GM12878 (cell line): ENCODE measurements around the gene UVRAG. TPM values are rescaled to one million over a fixed set of nuclear protein-coding genes. Genes with fewer than 3 reads are reported as not detected.

Source experiments
- ATAC-seq: fragments of 200-7000 bp; cut with Tn5 transposase; 3 replicates; pipeline ENCODE4 v1.9.1; 2020; ENCODE audit warnings: mild to moderate bottlenecking, moderate library complexity
- BruUV-seq: library from RNA; stranded (reverse); fragments of 400-500 nt; replicated peaks from 2 replicates; lab custom pipeline; 2021; lab: Mats Ljungman, UMichigan
- CTCF ChIA-PET: fragments of 300-600 bp; sonication (Branson Sonifier 250); formaldehyde crosslinking; extraction: SDS; loops from one replicate; lab custom pipeline; 2021; ENCODE audit warnings: inconsistent platforms; lab: Yijun Ruan, JAX
- POLR2A ChIA-PET: fragments of 350-600 bp; formaldehyde crosslinking; extraction: SDS; loops from one replicate; lab custom pipeline; 2021; ENCODE audit warnings: inconsistent platforms; lab: Charles Lee
- RAD21 ChIA-PET: fragments of 300-600 bp; sonication (Branson Sonifier 250); formaldehyde crosslinking; loops from one replicate; lab custom pipeline; 2023; ENCODE audit warnings: antibody characterized with exemption; ENCODE audit not compliant: unreplicated experiment; lab: Charles Lee
- SMC1A ChIA-PET: fragments of 300-600 bp; sonication (Branson Sonifier 250); formaldehyde crosslinking; loops from one replicate; lab custom pipeline; 2023; ENCODE audit not compliant: unreplicated experiment, uncharacterized antibody; lab: Charles Lee
- DNase-seq: peaks from one replicate; pipeline ENCODE4 v3.0.0-alpha.2; 2011; ENCODE audit warnings: low read depth, low spot score
- FAIRE-seq: peaks from 3 replicates; lab custom pipeline; 2011; peaks lifted over from hg19 to GRCh38; lab: Jason Lieb, UNC
- H2AFZ ChIP-seq: 2 replicates; pipeline ENCODE4 v1.6.0; 2011; ENCODE audit warnings: low read depth, low read length, control low read depth; ENCODE audit not compliant: control insufficient read depth
- H3K27ac ChIP-seq: 2 replicates; pipeline ENCODE4 v1.5.1; 2011; ENCODE audit warnings: control low read depth; ENCODE audit not compliant: control insufficient read depth, insufficient read depth
- H3K27me3 ChIP-seq, 2 experiments: replicated peaks in 1 of 2; 2 replicates each; pipeline versions ENCODE4 v1.6.0 to v1.6.1; 2011; ENCODE audit warnings: low read length in 1 of 2; ENCODE audit not compliant: control insufficient read depth in 2 of 2, insufficient read depth in 2 of 2
- H3K36me3 ChIP-seq, 2 experiments: 2 replicates each; pipeline ENCODE4 v1.5.1; 2011; ENCODE audit warnings: low read length in 1 of 2; ENCODE audit not compliant: control insufficient read depth in 2 of 2, insufficient read depth in 2 of 2
- H3K4me1 ChIP-seq: 2 replicates; pipeline ENCODE4 v1.6.1; 2011; ENCODE audit warnings: mild to moderate bottlenecking, low read length, moderate library complexity, mixed read lengths; ENCODE audit not compliant: control insufficient read depth, insufficient read depth
- H3K4me2 ChIP-seq: 2 replicates; pipeline ENCODE4 v1.6.0; 2011; ENCODE audit warnings: control low read depth; ENCODE audit not compliant: control insufficient read depth, insufficient read depth
- H3K4me3 ChIP-seq: fragments of 200-600 bp; sonication (generic); 2 replicates; pipeline ENCODE4 v1.5.1; 2016
- H3K79me2 ChIP-seq: 2 replicates; pipeline ENCODE4 v1.6.0; 2011; ENCODE audit warnings: low read length; ENCODE audit not compliant: control insufficient read depth, insufficient read depth
- H3K9ac ChIP-seq: 2 replicates; pipeline ENCODE4 v1.8.0; 2011; ENCODE audit warnings: low read length, control low read depth, mixed read lengths; ENCODE audit not compliant: control insufficient read depth, insufficient read depth
- H3K9me3 ChIP-seq: replicated peaks from 3 replicates; pipeline ENCODE4 v1.5.1; 2011; ENCODE audit warnings: mild to moderate bottlenecking, low read length; ENCODE audit not compliant: control insufficient read depth, insufficient read depth
- H4K20me1 ChIP-seq: 2 replicates; pipeline ENCODE4 v1.6.0; 2011; ENCODE audit not compliant: control insufficient read depth, insufficient read depth
- BRCA1 ChIP-seq: IDR thresholded peaks from 2 replicates; pipeline ENCODE4 v1.6.1; 2011; ENCODE audit warnings: low read depth, low read length, improper control_type of control experiment
- MAX ChIP-seq: IDR thresholded peaks from 2 replicates; pipeline ENCODE4 v1.6.1; 2012; ENCODE audit warnings: low read depth, low read length, improper control_type of control experiment
- PAX8 ChIP-seq: fragments of 450-650 bp; IDR thresholded peaks from 2 replicates; pipeline ENCODE4 v1.6.1; 2017; ENCODE audit warnings: mild to moderate bottlenecking, moderate library complexity
- PML ChIP-seq: IDR thresholded peaks from 2 replicates; pipeline ENCODE4 v1.6.1; 2012; ENCODE audit warnings: low read length, inconsistent platforms
- POLR2AphosphoS5 ChIP-seq: IDR thresholded peaks from 2 replicates; pipeline ENCODE4 v1.6.1; 2011; ENCODE audit warnings: mild to moderate bottlenecking, low read length, inconsistent platforms
- TARDBP ChIP-seq: IDR thresholded peaks from 2 replicates; pipeline ENCODE4 v1.6.1; 2016; ENCODE audit warnings: borderline replicate concordance
- USF2 ChIP-seq: IDR thresholded peaks from 2 replicates; pipeline ENCODE4 v1.6.1; 2011; ENCODE audit warnings: low read depth, low read length, improper control_type of control experiment, borderline replicate concordance
- WGBS: methylation state at CpG from one replicate; pipeline ENCODE4 v1.1.6; 2016; ENCODE audit warnings: low lambda C conversion rate; ENCODE audit not compliant: insufficient replicate concordance, insufficient coverage; ENCODE audit errors: missing lambda C conversion rate; 5-methylcytosine and 5-hydroxymethylcytosine counted together
- in situ Hi-C: fragments of 300-500 bp; cut with MboI; formaldehyde crosslinking; loops from 9 replicates; pipeline ENCODE4 v1.14.3; 2018; ENCODE audit warnings: mixed read lengths
- intact Hi-C: fragments of 100-400 bp; cut with micrococcal nuclease; formaldehyde crosslinking; loops from one replicate; pipeline ENCODE4 v1.14.2; 2022; ENCODE audit not compliant: unreplicated experiment
- polyA plus RNA-seq, 11 experiments: library from polyadenylated mRNA; depleted of rRNA in 4 of 11; unstranded in 6 of 11; stranded (reverse) in 5 of 11; fragments of >200 nt; fragmentation: Nextera tagmentation in 4 of 11; fragmentation: Illumina TruSeq in 1 of 11; extraction: Ambion mirVana in 4 of 11; extraction: Trizol in 1 of 11; gene quantifications; 1 replicate in 1 of 11; 2 replicates in 10 of 11; pipeline versions ENCODE4 v1.2.1 to v1.2.3, GENCODE V29; 2011 to 2016; ENCODE audit warnings: inconsistent platforms in 2 of 11, missing spikeins in 2 of 11, low read depth in 1 of 11
- total RNA-seq, 4 experiments: library from RNA; depleted of rRNA in 3 of 4; stranded (reverse); fragments of >200 nt in 3 of 4; fragmentation: Illumina TruSeq in 1 of 4; extraction: Trizol in 1 of 4; gene quantifications; 2 replicates each; pipeline versions ENCODE4 v1.2.1 to v1.2.3, GENCODE V29; 2013 to 2021
- TF ChIP-seq, protein P1 (sequence below): fragments of 450-650 bp; conservative IDR thresholded peaks from 2 replicates; pipeline ENCODE4 v1.6.1; 2017; ENCODE audit warnings: mild to moderate bottlenecking, moderate library complexity
- TF ChIP-seq, protein P2 (sequence below): fragments of 450-650 bp; IDR thresholded peaks from 2 replicates; pipeline ENCODE4 v1.6.1; 2018; ENCODE audit warnings: mild to moderate bottlenecking, low read depth, moderate library complexity; ENCODE audit not compliant: partially characterized antibody
- TF ChIP-seq, protein P3 (sequence below): fragments of 150-350 bp; IDR thresholded peaks from 2 replicates; pipeline ENCODE4 v1.6.1; 2014; ENCODE audit warnings: mild to moderate bottlenecking, low read depth, low read length

Gene UVRAG
- total and polyA plus RNA-seq, 10 of the 15 experiments (the other 5 are each of a cell fraction or from before 2014, with no cell fraction given), result 7.0 to 43.4 (median 37.0) TPM

- TF ChIP-seq, protein P1, sequence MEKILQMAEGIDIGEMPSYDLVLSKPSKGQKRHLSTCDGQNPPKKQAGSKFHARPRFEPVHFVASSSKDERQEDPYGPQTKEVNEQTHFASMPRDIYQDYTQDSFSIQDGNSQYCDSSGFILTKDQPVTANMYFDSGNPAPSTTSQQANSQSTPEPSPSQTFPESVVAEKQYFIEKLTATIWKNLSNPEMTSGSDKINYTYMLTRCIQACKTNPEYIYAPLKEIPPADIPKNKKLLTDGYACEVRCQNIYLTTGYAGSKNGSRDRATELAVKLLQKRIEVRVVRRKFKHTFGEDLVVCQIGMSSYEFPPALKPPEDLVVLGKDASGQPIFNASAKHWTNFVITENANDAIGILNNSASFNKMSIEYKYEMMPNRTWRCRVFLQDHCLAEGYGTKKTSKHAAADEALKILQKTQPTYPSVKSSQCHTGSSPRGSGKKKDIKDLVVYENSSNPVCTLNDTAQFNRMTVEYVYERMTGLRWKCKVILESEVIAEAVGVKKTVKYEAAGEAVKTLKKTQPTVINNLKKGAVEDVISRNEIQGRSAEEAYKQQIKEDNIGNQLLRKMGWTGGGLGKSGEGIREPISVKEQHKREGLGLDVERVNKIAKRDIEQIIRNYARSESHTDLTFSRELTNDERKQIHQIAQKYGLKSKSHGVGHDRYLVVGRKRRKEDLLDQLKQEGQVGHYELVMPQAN, result no peak
- TF ChIP-seq PML, result no peak
- TF ChIP-seq, protein P2, sequence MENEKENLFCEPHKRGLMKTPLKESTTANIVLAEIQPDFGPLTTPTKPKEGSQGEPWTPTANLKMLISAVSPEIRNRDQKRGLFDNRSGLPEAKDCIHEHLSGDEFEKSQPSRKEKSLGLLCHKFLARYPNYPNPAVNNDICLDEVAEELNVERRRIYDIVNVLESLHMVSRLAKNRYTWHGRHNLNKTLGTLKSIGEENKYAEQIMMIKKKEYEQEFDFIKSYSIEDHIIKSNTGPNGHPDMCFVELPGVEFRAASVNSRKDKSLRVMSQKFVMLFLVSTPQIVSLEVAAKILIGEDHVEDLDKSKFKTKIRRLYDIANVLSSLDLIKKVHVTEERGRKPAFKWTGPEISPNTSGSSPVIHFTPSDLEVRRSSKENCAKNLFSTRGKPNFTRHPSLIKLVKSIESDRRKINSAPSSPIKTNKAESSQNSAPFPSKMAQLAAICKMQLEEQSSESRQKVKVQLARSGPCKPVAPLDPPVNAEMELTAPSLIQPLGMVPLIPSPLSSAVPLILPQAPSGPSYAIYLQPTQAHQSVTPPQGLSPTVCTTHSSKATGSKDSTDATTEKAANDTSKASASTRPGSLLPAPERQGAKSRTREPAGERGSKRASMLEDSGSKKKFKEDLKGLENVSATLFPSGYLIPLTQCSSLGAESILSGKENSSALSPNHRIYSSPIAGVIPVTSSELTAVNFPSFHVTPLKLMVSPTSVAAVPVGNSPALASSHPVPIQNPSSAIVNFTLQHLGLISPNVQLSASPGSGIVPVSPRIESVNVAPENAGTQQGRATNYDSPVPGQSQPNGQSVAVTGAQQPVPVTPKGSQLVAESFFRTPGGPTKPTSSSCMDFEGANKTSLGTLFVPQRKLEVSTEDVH, result no peak
- no peak for TF ChIP-seq USF2
Measured at GRCh38 chr11:75839851-75840250, 24.8 kb downstream of the UVRAG start (continued).

DNA sequence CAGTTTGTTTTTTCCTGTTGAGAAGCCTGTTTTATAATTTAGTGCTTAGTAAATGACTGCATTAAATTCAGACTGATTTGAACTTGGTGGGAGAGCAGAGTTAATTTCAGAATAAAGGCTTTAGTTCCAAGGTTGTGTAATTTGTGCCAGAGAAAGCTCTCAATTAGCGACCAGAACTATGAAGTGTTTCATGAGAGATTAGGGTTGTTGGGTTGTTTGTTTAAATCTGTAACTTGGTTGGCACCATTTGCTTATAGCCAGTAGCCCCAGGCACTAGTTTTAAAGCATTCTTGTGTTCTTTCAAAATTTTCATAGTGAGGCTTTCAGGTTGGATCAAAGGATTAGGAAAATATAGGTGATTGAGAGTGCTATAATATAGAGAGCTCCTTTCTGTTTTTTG lies 25.5 kb downstream of the UVRAG start:
- intact Hi-C loops, result no loop called here
- no peak overlapping the region for H3K4me2 ChIP-seq
- TF ChIP-seq TARDBP (no peak), POLR2AphosphoS5 (no peak), PAX8 (no peak), MAX (no peak), BRCA1 (no peak)
- TF ChIP-seq, protein P3, sequence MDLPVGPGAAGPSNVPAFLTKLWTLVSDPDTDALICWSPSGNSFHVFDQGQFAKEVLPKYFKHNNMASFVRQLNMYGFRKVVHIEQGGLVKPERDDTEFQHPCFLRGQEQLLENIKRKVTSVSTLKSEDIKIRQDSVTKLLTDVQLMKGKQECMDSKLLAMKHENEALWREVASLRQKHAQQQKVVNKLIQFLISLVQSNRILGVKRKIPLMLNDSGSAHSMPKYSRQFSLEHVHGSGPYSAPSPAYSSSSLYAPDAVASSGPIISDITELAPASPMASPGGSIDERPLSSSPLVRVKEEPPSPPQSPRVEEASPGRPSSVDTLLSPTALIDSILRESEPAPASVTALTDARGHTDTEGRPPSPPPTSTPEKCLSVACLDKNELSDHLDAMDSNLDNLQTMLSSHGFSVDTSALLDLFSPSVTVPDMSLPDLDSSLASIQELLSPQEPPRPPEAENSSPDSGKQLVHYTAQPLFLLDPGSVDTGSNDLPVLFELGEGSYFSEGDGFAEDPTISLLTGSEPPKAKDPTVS, result no peak

More for the DNA sequence above, 25.5 kb downstream of the UVRAG start:
- WGBS, result 100% methylated on average over 1 of the region's 1 CpG
- ChIA-PET CTCF (interaction anchor here (0.5 to 4.6 kb wide), 6 partner anchors 9 to 135 kb away, joined by 3 to 27 read pairs (median 4); no protein-coding TSS in a partner anchor), RAD21 (interaction anchor here (0.9 to 2.0 kb wide), 5 partner anchors 8 to 37 kb away, joined by 3 to 7 read pairs (median 6); no protein-coding TSS in a partner anchor), POLR2A (interaction anchor here (0.6 to 1.7 kb wide), 3 partner anchors 10 to 26 kb away, joined by 3 to 4 read pairs (median 3); no protein-coding TSS in a partner anchor), SMC1A (interaction anchor here (0.7 to 3.1 kb wide), 9 partner anchors 8 to 37 kb away, joined by 3 to 13 read pairs (median 5); no protein-coding TSS in a partner anchor)
- H3K27ac ChIP-seq, result no peak overlapping the region
- no TSS peak for BruUV-seq
- H3K4me1 ChIP-seq, result peaks cover 13% of the 10 kb centered on the region
- no peaks in the 10 kb centered on the region for H3K27me3 ChIP-seq
- no peak overlapping the region for H2AFZ ChIP-seq
- H3K79me2 ChIP-seq, result peaks cover 88% of the 10 kb centered on the region
- DNase-seq (no peak), FAIRE-seq (no peak), ATAC-seq (no peak)
- in situ Hi-C loops, result no loop called here
- H3K9ac ChIP-seq, result no peak overlapping the region
- H3K9me3 ChIP-seq, result peaks cover 3% of the 10 kb centered on the region; the same call in 2 of the 3 replicates
- H3K4me3 ChIP-seq, result no peak overlapping the region
- peaks cover 4 to 21% of the 10 kb centered on the region in 2 experiments; a peak in 3 of 4 replicates for H3K36me3 ChIP-seq
- H4K20me1 ChIP-seq, result no peaks in the 10 kb centered on the region
